Testis (tissue), 3 donors: Measurements from ENCODE around the gene CDH12. TPM values are rescaled to one million over a fixed set of nuclear protein-coding genes. Genes with fewer than 3 reads are reported as not detected.

Source experiments
- DNase-seq: peaks from one replicate; pipeline ENCODE4 v3.0.0-alpha.2; 2019
- H3K27ac ChIP-seq, 2 donors: fragments of 200-600 bp; sonication (generic); one replicate each; pipeline ENCODE4 v1.5.1; 2019
- H3K27me3 ChIP-seq: fragments of 200-600 bp; sonication (generic); one replicate; pipeline ENCODE4 v1.5.1; 2019
- H3K36me3 ChIP-seq: fragments of 200-600 bp; sonication (generic); one replicate; pipeline ENCODE4 v1.5.1; 2017; ENCODE audit warnings: low read depth; ENCODE audit errors: missing control alignments
- H3K4me1 ChIP-seq: fragments of 200-600 bp; sonication (generic); one replicate; pipeline ENCODE4 v1.5.1; 2019
- H3K4me3 ChIP-seq, 2 donors: fragments of 200-600 bp; sonication (generic); one replicate each; pipeline ENCODE4 v1.5.1; 2017 to 2019
- H3K9me3 ChIP-seq: fragments of 200-600 bp; sonication (generic); one replicate; pipeline ENCODE4 v1.5.1; 2017
- CTCF ChIP-seq, 3 experiments: fragments of 450-650 bp in 2 of 3; fragments of 200-600 bp in 1 of 3; sonication (generic) in 1 of 3; IDR thresholded peaks; one replicate each; pipeline ENCODE4 v1.5.1; 2016 to 2019; ENCODE audit warnings: antibody characterized with exemption in 3 of 3, mild to moderate bottlenecking in 2 of 3, moderate library complexity in 1 of 3
- POLR2A ChIP-seq: fragments of 450-650 bp; IDR thresholded peaks from one replicate; pipeline ENCODE4 v1.6.1; 2017; ENCODE audit warnings: antibody characterized with exemption, mild to moderate bottlenecking, moderate library complexity
- WGBS, 2 donors: methylation state at CpG; one replicate each; pipeline ENCODE4 v1.1.5; 2018; 5-methylcytosine and 5-hydroxymethylcytosine counted together
- intact Hi-C: fragments of 100-400 bp; cut with DNase I; formaldehyde crosslinking; loops from one replicate; pipeline ENCODE4 v1.15.1; 2023; ENCODE audit warnings: low total_unique reads
- polyA plus RNA-seq: library from polyadenylated mRNA; stranded (reverse); fragments of 350-450 nt; fragmentation: Illumina TruSeq; extraction: RNeasy Lipid Tissue Mini Kit (QIAGEN cat#74804); gene quantifications from one replicate; pipeline ENCODE4 v1.2.3, GENCODE V29; 2014; ENCODE audit warnings: low read depth, low replicate concordance; ENCODE audit not compliant: insufficient read depth
- total RNA-seq, 2 donors: library from RNA; depleted of rRNA; stranded (reverse); fragments of >200 nt; gene quantifications; one replicate each; pipeline ENCODE4 v1.2.3, GENCODE V29; 2016

The CDH12 gene
- total and polyA plus RNA-seq, 3 donors from 2014 or later = 0.87 to 2.3 (median 2.3) TPM

DNA sequence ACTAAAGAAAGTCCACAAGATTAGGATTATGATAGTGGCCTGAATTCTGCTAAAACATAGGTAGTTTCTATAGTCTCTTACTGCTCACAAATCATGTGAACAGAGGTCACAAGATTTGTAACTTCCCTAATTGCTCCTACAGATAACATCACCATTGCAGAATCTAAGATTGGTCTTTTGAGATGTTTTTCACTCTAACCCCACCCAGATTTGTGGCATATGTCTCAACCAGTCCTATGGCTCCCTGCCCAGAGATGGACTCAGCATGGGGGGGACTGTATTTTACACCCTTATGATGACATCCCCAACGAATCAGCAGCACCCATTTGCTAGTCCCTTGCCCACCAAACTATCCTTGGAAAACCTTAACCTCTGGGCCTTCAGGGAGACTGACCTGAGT, 1046.2 kb downstream of the CDH12 start:
- DNase-seq = no peak

DNA sequence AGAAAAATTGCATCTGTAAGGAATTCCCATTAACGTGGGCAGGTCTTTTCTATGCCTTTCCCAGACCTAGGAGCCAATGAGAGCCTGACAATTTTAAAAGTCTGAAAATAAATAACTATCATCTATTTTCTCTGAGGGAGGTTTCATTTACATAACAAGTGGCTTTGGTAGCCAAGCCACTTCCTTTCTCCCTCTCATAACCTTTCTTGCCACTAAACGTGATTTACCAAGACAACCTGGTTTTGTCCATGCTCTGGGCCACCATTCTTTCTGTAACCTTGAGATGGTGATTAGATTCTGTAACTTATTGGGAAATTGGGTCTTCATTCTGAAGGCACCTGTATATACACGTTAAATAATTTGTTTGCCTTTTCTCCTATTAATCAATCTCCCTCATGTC, 1046.9 kb downstream of the CDH12 start:
- no peak for DNase-seq
- H3K4me1 ChIP-seq = no peaks in the 10 kb centered on the region
- H3K9me3 ChIP-seq = no peaks in the 10 kb centered on the region
- no peaks in the 10 kb centered on the region for H3K27me3 ChIP-seq
- H3K4me3 ChIP-seq = no peak overlapping the region
- no peaks in the 10 kb centered on the region for H3K36me3 ChIP-seq
- H3K27ac ChIP-seq = no peak overlapping the region
- 68 to 88% methylated on average over 3 of the region's 3 CpGs for WGBS, 2 donors
- intact Hi-C loops = no loop called here
- TF ChIP-seq CTCF (IDR thresholded peaks at IDR 0.05) (no peak), POLR2A (no peak)

More for the DNA sequence above, 1046.2 kb downstream of the CDH12 start:
- Histone ChIP-seq H3K9me3 (no peaks in the 10 kb centered on the region), H3K27ac (no peak overlapping the region), H3K4me3 (no peak overlapping the region), H3K36me3 (no peaks in the 10 kb centered on the region), H3K4me1 (no peaks in the 10 kb centered on the region), H3K27me3 (no peaks in the 10 kb centered on the region)
- 0% methylated on average over 1 of the region's 1 CpG for WGBS, 2 donors
- no peak for TF ChIP-seq CTCF (IDR thresholded peaks at IDR 0.05)
- no peak for TF ChIP-seq POLR2A
- intact Hi-C loops = no loop called here

GRCh38 chr5:21802869-21803490, 1050.2 kb downstream of the CDH12 start:
- WGBS, 2 donors = 41 to 45% methylated on average over 4 of the region's 4 CpGs
- Histone ChIP-seq H3K4me3 (no peak overlapping the region), H3K9me3 (no peaks in the 10 kb centered on the region), H3K27ac (no peak overlapping the region), H3K36me3 (no peaks in the 10 kb centered on the region), H3K4me1 (no peaks in the 10 kb centered on the region), H3K27me3 (no peaks in the 10 kb centered on the region)
- TF ChIP-seq POLR2A = no peak
- TF ChIP-seq CTCF (IDR thresholded peaks at IDR 0.05) = peak in 2 of 3 experiments; percentile 32 to 37
- intact Hi-C loops = no loop called here
- DNase-seq = no peak

- Histone ChIP-seq H3K36me3 (no peaks in the 10 kb centered on the region), H3K27ac (no peak overlapping the region), H3K9me3 (no peaks in the 10 kb centered on the region), H3K4me3 (no peak overlapping the region), H3K27me3 (no peaks in the 10 kb centered on the region), H3K4me1 (no peaks in the 10 kb centered on the region)
- intact Hi-C loops = no loop called here
- DNase-seq = no peak
- TF ChIP-seq CTCF (IDR thresholded peaks at IDR 0.05) = no peak
- TF ChIP-seq POLR2A = no peak
- 77 to 85% methylated on average over 10 of the region's 10 CpGs for WGBS, 2 donors
Measured at GRCh38 chr5:21802100-21802499, 1051.0 kb downstream of the CDH12 start.

GRCh38 chr5:21792748-21793147, 1060.4 kb downstream of the CDH12 start:
- Histone ChIP-seq H3K27me3 (no peaks in the 10 kb centered on the region), H3K4me1 (no peaks in the 10 kb centered on the region), H3K4me3 (no peak overlapping the region), H3K27ac (no peak overlapping the region), H3K36me3 (no peaks in the 10 kb centered on the region), H3K9me3 (no peaks in the 10 kb centered on the region)
- intact Hi-C loops = no loop called here
- DNase-seq = no peak
- TF ChIP-seq POLR2A = no peak
- no peak for TF ChIP-seq CTCF (IDR thresholded peaks at IDR 0.05)
- WGBS, 2 donors = 64% methylated on average over 2 of the region's 2 CpGs
